WI38 (cell line): ENCODE measurements around the gene TBRG4.

Source experiments
- H3K4me3 ChIP-seq: 2 replicates; pipeline ENCODE4 v1.5.1; 2011; ENCODE audit warnings: low read depth, mild to moderate bottlenecking, control low read depth, low read length
- CTCF ChIP-seq: IDR thresholded peaks from 2 replicates; pipeline ENCODE4 v1.5.1; 2012; ENCODE audit warnings: low read depth, mild to moderate bottlenecking, control low read depth, low read length

TBRG4 gene

GRCh38 chr7:45104844-45105587 is 6.5 kb downstream of the TBRG4 start:
- no peak overlapping the region for H3K4me3 ChIP-seq
- no peak for TF ChIP-seq CTCF

GRCh38 chr7:45103958-45104843 is 7.3 kb downstream of the TBRG4 start:
- TF ChIP-seq CTCF, result no peak

GRCh38 chr7:45102785-45103712 is 8.4 kb downstream of the TBRG4 start:
- no peak for TF ChIP-seq CTCF
- H3K4me3 ChIP-seq, result no peak overlapping the region

More at GRCh38 chr7:45103958-45104843, 7.3 kb downstream of the TBRG4 start:
- H3K4me3 ChIP-seq, result no peak overlapping the region

GRCh38 chr7:45101748-45102147 is 9.7 kb downstream of the TBRG4 start:
- H3K4me3 ChIP-seq, result no peak overlapping the region
- no peak for TF ChIP-seq CTCF

GRCh38 chr7:45100761-45101480 is 10.6 kb downstream of the TBRG4 start:
- H3K4me3 ChIP-seq, result no peak overlapping the region
- no peak for TF ChIP-seq CTCF

DNA sequence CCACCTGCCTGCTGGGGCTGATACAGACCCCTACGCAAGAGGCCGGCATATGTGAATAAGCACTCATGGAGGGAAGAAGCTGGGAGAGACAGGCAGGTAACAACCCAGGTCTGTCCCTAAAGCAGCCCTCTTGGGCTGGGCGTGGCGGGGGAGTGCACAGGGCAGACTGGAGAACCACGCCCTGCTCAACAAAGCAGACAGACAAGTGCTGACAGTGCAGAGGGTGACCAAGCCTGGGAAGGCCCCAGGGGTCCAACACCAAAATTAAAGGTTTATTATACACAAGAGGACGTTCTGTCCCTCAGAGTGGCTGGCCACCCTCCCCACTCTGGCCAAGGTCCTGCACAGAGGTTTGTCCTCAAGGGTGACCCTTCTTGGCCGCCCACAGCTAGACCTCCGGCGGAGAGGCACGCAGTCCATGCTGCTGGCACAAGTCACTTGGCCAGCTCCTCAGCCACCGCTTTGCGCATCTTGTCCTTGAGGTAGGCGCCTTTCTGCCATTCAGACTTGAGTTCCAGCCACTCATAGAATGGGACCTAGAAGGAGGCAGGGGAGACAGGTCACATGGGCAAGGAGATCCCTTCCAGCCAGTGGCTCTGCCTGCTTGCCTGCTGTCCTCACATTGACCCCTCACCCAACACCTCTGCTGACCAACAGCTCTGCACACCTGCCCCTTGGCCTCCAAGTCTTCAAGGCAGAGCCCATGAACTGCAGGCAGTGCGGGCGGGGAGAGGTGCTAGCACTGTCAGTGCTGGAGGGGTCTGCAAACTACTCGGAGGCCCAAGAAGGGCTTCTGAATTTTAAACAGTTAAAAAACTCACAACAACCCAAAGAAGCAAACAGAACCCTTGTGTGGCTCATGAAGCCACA is 11.4 kb downstream of the TBRG4 start:
- no peak overlapping the region for H3K4me3 ChIP-seq
- TF ChIP-seq CTCF, result no peak
